LoVo (cell line): ENCODE measurements around the gene GTF3C1.

Experiments used
- DNase-seq: peaks from one replicate; pipeline ENCODE4 v3.0.0-alpha.2; 2016; ENCODE audit warnings: low spot score

The GTF3C1 gene

GRCh38 chr16:27486760-27487159 is 63.0 kb downstream of the GTF3C1 start:
- DNase-seq, result no peak

DNA sequence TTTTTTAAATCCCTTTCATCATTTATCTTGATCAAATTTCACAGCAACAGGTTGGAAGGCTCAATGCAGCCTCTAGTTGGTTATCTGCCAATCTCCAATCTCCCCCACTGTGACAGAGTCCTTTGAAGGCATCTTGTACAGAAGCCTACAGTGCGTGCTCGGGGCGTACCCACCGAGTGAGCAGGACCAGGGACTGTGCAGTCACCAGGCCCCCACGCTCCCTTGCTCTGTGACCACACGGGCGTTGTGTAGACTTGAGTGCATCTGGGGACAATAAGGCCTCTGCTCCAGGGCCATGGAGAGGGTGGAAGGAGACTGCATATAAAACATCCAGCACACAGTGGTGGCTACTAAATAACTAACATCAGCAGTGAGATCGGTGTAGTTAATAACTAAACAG is 63.4 kb downstream of the GTF3C1 start:
- no peak for DNase-seq

- DNase-seq, result no peak
Observed at GRCh38 chr16:27485811-27486210, 63.9 kb downstream of the GTF3C1 start.

- DNase-seq, result no peak
Observed at GRCh38 chr16:27485126-27485525, 64.6 kb downstream of the GTF3C1 start.

DNA sequence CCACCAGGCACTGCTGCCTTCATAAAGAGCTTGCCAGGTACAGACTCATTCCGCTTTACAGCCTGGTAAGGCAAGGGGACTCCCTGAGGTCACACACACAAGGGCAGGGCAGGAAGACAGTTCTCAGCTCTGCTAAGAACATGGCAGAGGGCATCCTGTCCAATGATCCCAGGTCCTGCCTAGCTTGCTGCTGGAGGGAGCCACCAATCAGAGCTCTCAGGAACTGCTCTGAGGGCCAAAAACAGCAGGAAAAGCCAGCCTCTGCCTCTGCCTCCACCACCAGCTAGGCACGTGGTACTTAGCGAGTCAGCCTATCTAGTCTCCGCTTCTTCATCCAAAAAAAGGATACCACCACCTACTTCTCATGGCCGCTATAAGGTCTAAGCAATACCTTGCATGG is 66.1 kb downstream of the GTF3C1 start:
- no peak for DNase-seq

DNA sequence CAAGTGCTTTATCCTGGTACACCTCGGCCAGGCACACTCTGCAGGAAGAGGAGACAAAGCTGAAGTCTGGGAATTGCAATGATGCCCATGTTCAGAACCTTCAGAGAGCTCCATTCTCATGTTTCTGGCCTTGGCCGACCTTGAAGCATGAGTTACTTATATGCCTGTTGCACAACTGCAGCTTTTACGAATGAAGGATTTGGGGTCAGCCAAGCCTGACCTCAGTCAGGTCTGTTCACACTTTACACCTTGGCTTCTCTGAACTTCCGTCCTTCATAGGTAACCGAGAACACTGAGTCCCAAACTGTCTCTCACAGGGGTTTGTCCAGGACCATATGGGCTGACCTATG is 66.7 kb downstream of the GTF3C1 start:
- DNase-seq, result no peak

DNA sequence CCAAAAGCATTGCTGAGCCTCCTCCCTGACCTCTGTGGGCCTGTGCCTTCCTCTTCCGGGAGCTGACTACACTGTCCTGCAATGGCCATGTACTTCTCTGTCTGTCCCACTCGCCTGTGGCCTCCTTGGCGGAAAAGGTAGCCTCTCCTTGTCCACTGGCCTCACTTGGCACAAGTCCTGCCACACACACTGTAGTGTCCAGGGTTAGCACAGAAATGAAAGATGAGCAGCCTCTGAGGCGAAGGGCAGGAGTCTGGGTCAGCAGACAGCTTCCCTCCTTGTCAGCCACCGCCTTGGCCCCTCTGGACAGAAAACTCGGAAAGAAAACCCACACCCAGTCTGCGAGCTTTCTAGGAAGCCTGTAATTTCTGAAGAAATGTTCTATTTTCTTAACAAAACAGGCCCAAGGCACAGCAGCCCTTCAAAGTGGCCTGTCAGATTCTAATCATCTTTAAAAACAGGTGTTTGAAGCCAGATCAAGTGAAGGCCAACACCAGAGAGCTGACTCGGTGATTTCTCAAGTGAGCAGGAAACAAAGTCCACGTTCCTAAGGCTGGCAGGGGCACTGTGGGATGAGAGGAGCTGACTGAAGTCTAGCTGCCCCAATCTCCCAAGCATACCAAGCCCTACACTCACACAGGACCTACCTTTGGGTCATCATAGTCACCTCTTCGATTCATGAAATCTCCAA is 67.2 kb downstream of the GTF3C1 start:
- no peak for DNase-seq

DNA sequence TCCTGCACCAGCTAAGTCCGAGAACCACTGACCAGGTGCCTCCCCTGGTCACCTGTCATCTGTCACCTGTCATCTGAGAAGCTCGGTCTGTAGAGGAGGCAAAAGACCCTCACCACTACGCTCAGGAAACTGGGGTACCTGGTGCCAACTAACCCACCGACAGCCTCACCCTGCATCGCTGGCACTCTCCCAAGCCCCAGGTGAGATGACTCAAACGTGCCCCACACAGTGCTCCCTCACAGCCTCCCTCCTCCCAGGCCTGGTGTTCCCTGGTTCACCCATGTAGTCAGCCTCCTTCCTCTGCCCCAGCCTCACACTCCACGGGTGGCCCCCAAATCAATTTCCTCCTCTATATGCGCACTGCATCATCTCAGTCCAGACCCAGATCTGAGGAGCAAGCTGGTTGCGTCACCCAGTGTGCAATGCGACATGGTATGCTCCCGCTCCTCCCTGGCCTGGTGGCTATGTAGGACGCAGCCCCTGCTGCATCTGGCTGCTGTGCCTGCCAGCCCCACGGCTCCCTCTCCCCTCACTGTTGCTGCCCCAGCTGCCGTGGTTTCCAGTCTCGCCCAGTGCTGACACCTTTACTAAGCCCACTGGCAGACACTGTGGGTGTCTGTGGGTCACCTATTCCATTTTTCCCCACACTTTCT is 68.3 kb downstream of the GTF3C1 start:
- DNase-seq, result no peak

- no peak for DNase-seq
Observed at GRCh38 chr16:27480761-27481160, 69.0 kb downstream of the GTF3C1 start.

GRCh38 chr16:27476240-27476639 is 73.5 kb downstream of the GTF3C1 start:
- DNase-seq, result no peak

DNA sequence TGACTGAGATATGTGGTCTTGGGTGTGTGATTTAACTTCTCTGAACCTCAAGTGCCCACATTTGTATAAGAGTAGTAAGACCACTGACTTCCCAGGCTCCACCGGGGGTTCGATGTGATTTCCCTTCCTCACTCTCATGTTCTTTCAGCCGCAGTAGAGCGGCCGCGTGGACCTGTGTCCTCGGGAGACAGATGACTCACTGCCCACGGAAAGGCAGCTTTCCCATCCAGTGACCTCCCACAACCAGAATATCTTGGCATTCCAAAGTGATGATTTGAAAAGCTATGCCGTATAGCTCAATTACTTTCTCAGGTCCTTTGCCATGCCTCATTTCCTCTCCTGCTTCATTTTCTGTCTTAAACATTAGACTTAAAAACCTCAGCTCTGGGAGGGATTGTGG is 74.2 kb downstream of the GTF3C1 start:
- DNase-seq, result no peak

GRCh38 chr16:27474921-27475320 is 74.8 kb downstream of the GTF3C1 start:
- DNase-seq, result no peak

GRCh38 chr16:27474041-27474440 is 75.7 kb downstream of the GTF3C1 start:
- no peak for DNase-seq

DNA sequence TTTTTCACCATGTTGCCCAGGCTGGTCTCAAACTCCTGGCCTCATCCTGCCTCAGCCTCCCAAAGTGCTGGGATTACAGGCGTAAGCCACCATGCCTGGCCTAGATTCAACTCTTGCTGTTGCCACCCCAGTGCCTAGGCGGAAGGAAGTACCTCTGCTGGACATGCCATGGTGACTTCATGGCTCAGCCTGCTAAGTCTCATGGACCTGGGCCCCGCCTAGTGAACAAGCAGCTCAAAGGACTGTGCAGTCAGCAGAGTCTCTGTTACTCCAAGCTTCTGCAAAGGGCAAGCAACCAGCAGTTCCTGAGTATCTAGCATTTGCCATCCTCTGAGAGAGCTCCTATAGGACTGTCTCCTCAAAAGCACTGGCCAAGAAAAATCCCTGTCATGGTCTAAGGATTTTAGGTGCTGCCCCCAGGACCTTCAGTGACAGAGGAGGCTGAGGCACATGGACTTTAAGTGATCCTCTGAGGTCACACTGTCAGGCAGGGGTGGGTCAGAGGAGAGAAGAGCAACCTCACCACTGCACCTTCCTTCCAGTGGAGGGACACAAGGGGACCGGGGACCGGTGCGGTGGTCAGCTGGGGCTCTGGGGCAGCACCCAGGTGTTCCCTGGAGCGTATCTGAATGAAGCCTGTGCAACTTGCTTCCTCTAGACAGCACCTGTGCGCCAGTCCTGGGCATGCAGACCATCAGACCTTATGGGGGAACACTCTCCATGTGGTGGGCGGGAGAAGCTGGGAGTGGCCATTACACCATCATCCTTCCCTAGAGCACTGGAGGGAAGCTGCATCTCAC is 76.4 kb downstream of the GTF3C1 start:
- no peak for DNase-seq

GRCh38 chr16:27472091-27473020 is 77.4 kb downstream of the GTF3C1 start:
- DNase-seq, result no peak

- DNase-seq, result no peak
Observed at GRCh38 chr16:27471661-27472060, 78.1 kb downstream of the GTF3C1 start.

DNA sequence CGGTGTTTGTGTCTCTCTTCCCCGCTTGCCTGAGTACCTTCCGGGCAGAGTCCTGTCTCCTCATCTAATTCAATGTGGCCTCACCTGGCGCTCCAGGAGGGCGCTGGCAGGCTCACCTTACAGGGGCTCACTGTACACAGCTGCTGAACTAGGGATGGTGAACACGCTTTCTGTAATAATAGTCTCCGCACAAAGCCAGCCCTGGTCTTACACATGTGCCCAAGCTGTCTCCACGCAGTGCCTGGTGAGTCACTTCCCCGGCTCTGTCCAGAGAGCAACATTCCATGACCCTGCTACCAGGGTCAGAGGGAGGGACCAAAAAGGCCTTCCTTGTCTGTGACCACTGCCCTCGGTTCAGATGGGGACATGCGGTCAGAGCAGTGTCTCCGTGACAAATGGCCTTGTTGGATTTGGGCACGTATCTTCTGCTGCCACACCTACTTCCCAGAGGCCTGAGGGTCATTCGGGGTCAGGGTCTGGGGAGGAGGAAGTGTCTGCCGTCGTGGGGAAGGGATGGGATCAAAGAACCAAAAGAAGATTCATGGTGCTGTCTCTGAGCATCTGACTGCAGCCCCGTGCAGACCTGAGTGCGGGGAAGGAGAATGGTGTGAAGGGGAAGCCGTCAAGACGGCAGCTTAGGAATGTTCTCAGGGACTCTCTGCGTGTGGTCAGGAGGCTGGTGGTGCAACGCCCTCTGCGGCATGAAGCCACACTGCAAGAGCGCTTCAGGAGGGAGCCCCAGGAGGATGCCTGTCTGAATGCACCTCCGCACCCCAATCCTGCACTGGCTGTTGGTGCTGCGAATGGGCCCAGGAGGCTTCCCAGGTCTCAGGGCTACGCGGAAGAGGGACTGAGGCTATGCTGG is 78.9 kb downstream of the GTF3C1 start:
- DNase-seq, result no peak

DNA sequence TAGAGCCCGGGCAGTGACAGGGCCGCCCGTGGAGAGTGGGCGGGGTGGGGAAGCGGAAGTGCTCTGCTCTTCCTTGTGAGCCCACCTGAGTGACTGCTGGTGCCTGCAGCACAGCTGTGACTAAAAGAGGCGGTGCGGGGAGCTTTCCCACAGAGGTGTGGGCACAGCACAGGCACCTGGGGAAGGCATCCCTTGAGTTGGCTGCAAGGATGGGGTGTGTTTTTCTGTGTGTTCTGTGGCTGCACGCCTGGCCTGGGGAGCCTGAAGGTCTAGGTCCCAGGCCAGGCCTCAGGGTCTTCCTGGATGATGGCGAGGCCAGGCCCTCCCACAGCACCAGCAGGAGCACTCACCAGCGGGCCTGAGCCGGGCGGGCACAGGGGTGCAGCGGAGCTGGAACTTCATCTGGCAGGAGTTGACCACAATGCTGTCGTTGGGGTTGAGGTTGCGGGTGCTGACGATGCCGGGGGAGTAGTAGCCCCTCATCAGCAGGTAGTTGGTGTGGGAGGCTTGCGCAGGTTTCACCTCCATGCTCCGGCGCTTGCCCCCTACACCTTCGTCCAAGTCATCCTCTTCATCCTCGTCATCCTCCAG is 80.7 kb downstream of the GTF3C1 start:
- no peak for DNase-seq

DNA sequence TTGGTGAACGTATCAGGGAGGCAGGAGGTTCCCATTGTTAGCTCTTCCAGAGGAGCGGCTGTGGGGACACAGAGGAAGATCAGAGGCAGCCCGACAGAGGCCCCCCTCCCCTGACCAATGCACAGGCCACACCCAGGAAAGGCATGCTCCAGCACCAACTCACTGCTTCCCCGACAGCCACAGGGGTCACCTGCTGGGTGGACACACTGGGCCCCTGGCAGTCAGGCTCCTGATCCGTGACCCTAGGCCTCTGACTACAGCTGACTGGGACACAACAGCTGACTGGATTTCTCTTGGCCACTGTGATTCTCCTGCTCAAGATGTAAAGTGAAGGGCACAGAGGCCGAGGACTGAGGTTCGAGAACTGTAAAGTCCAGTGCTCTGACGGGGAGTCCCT is 84.2 kb downstream of the GTF3C1 start:
- DNase-seq, result no peak

DNA sequence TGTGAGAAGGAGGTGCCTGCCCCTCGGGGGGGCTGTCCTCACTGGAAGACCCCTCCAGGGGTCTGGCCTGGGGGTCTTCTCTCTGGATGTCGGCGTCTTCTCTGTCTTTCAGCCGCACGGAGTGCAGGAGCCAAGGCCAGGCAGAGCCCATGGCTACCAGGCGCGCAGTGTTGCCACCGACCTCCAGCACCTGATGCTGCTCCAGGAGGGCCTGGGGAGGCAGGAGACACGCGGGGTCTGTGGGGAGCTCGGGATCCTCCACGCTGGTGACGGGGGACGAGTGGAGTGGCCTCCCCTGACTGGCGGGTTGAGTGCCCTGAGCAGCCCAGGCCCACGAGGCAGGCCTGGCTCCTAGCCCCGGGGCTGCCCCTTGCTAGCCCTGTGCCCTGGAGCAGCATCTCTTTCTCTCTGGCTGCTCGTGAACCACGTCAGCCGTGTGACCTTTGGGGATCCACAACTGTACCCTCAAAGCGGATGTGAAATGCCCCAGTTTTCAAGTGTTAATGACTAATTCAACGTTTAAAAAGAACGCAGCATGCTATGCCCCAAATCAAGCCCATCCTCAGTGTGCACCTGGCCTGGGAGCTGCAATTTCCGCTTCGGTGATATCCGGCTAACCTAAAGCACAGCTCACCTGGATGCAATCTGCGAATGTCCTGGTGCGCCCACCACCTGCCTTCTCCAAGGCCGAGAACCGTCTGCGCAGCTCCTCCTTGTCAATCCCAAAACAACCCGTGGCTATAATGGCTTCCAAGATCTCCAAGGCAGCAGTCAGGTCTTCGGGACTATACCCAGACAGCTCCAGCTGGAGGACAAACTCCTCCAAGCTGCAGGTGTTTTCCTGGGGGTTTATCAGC is 84.9 kb downstream of the GTF3C1 start:
- DNase-seq, result no peak
